ENCODE data around the gene LENG1. TPM values are rescaled to one million over a fixed set of nuclear protein-coding genes. Genes with fewer than 3 reads are reported as not detected.

LENG1 gene
- total and polyA plus RNA-seq, 9 of the 15 experiments (the other 6 are each of a cell fraction or from before 2014, with no cell fraction given): 0.30 to 10.5 (median 4.7) TPM

DNA sequence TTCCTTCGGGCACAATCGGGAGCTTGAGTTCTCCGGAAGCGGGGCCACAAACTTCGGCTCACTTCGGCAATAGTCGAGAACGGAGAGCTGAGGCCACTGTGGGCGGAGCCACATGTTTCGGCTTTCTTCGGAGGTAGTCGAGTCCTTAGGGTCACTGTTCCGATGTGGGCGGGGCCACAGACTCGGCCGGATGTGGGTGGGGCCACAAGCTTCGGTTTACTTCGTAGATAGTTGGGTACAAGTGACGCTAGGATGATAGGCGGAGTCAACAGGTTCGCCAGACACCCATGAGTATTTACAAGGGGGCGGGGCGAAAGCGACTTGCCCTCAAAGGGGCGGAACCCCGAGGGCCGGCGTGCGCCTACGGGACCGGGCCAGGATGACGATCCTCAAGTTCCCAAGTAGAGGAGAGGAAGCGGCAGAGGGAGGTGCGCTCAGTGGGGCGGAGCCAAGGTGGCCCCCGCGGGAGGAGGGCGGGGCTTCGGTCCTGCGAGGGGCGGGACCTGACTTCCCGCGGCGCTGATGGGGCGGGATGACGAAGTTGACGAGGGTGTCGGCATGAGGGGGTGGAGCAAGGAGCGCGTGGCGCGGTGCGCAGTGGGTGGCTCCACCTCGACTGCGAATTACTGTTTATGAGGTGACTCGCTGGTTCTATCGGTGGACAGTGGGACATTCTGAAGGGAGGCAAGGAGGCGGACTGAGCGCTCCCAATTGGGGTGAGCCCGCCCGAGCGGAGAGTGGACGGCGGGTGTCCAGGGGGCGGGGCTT lies 30.4 kb upstream of the LENG1 start (continued):
- TF ChIP-seq ESRRA (IDR thresholded peaks at IDR 0.05; ENCODE audit: borderline replicate concordance, low read depth): peak; percentile 19; the same call in 1 of the 2 replicates
- TF ChIP-seq ZNF263 (CRISPR knock-in tag; IDR thresholded peaks at IDR 0.05; ENCODE audit: borderline replicate concordance): no peak
- TF ChIP-seq KLF16 (IDR thresholded peaks at IDR 0.05): no peak
- no peak for TF ChIP-seq KAT7 (CRISPR knock-in tag; IDR thresholded peaks at IDR 0.05; ENCODE audit: borderline replicate concordance)
- peak; percentile 86 for TF ChIP-seq POLR2G (IDR thresholded peaks at IDR 0.05; ENCODE audit: low read depth, low read length)
- TF ChIP-seq KLF13 (tag; IDR thresholded peaks at IDR 0.05; ENCODE audit: borderline replicate concordance, low read depth): peak; percentile 15; the same call in 1 of the 2 replicates
- no peak for TF ChIP-seq YY1 (IDR thresholded peaks at IDR 0.05; ENCODE audit: borderline replicate concordance in 1 of 3, control insufficient read depth in 1 of 3, extremely low read depth in 1 of 3, insufficient read depth in 3 of 3, insufficient read length in 1 of 3, insufficient replicate concordance in 2 of 3, low read depth in 1 of 3, low read length in 2 of 3)
- TF ChIP-seq TCF7L2 (IDR thresholded peaks at IDR 0.05; ENCODE audit: low read depth, low read length): no peak
- no peak for TF ChIP-seq POLR3A (IDR thresholded peaks at IDR 0.05; ENCODE audit: borderline replicate concordance, extremely low read depth, insufficient read depth, insufficient read length)
- TF ChIP-seq HES1 (IDR thresholded peaks at IDR 0.05; ENCODE audit: low read depth): 0 out of 2 replicates have a peak, but pooled peaks have one; percentile 44
- TF ChIP-seq HDAC1 (IDR thresholded peaks at IDR 0.05): peak in 1 of 2 experiments; percentile 92; a peak in 2 of 4 replicates
- TF ChIP-seq, protein P1, sequence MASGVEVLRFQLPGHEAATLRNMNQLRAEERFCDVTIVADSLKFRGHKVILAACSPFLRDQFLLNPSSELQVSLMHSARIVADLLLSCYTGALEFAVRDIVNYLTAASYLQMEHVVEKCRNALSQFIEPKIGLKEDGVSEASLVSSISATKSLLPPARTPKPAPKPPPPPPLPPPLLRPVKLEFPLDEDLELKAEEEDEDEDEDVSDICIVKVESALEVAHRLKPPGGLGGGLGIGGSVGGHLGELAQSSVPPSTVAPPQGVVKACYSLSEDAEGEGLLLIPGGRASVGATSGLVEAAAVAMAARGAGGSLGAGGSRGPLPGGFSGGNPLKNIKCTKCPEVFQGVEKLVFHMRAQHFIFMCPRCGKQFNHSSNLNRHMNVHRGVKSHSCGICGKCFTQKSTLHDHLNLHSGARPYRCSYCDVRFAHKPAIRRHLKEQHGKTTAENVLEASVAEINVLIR (CRISPR knock-in tag; IDR thresholded peaks at IDR 0.05): no peak
- TF ChIP-seq, protein P2, sequence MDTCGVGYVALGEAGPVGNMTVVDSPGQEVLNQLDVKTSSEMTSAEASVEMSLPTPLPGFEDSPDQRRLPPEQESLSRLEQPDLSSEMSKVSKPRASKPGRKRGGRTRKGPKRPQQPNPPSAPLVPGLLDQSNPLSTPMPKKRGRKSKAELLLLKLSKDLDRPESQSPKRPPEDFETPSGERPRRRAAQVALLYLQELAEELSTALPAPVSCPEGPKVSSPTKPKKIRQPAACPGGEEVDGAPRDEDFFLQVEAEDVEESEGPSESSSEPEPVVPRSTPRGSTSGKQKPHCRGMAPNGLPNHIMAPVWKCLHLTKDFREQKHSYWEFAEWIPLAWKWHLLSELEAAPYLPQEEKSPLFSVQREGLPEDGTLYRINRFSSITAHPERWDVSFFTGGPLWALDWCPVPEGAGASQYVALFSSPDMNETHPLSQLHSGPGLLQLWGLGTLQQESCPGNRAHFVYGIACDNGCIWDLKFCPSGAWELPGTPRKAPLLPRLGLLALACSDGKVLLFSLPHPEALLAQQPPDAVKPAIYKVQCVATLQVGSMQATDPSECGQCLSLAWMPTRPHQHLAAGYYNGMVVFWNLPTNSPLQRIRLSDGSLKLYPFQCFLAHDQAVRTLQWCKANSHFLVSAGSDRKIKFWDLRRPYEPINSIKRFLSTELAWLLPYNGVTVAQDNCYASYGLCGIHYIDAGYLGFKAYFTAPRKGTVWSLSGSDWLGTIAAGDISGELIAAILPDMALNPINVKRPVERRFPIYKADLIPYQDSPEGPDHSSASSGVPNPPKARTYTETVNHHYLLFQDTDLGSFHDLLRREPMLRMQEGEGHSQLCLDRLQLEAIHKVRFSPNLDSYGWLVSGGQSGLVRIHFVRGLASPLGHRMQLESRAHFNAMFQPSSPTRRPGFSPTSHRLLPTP (IDR thresholded peaks at IDR 0.05; ENCODE audit: borderline replicate concordance, extremely low read depth, insufficient read length): no peak
- no peak for TF ChIP-seq RBBP5 (IDR thresholded peaks at IDR 0.05; ENCODE audit: borderline replicate concordance, insufficient read depth, low read length, poor library complexity, severe bottlenecking)

Measured in K562 (cell line).